Effector memory CD4-positive, alpha-beta T cell (primary cell): Measurements from ENCODE around the gene RNU2-1.
"Not testable (repeated sequence)": the region's sequence is repeated elsewhere in the genome, so short reads cannot be mapped to it uniquely, and the experiment has no call there.

ENCODE experiments used
- DNase-seq, 3 donors: peaks; one replicate each; pipeline ENCODE4 v3.0.0-alpha.2; 2020
- H3K27ac ChIP-seq: 2 replicates; pipeline ENCODE4 v1.7.0; 2013; ENCODE audit warnings: mild to moderate bottlenecking, low read length, moderate library complexity; ENCODE audit not compliant: insufficient read depth, poor library complexity, severe bottlenecking
- H3K27me3 ChIP-seq: replicated peaks from 2 replicates; pipeline ENCODE4 v1.7.0; 2013; ENCODE audit warnings: mild to moderate bottlenecking, low read length; ENCODE audit not compliant: insufficient read depth, control insufficient read depth, poor library complexity, severe bottlenecking
- H3K36me3 ChIP-seq: 2 replicates; pipeline ENCODE4 v1.7.0; 2013; ENCODE audit warnings: mild to moderate bottlenecking, low read length, moderate library complexity; ENCODE audit not compliant: control insufficient read depth, insufficient read depth
- H3K4me1 ChIP-seq: 2 replicates; pipeline ENCODE4 v1.7.0; 2013; ENCODE audit warnings: low read length, mild to moderate bottlenecking; ENCODE audit not compliant: control insufficient read depth, insufficient read depth, poor library complexity, severe bottlenecking
- H3K4me3 ChIP-seq: 2 replicates; pipeline ENCODE4 v1.7.0; 2013; ENCODE audit warnings: low read length, low read depth, mild to moderate bottlenecking; ENCODE audit not compliant: insufficient read depth, poor library complexity, severe bottlenecking
- H3K9me3 ChIP-seq: 2 replicates; pipeline ENCODE4 v1.7.0; 2013; ENCODE audit warnings: mild to moderate bottlenecking, low read length, moderate library complexity; ENCODE audit not compliant: control insufficient read depth
- total RNA-seq, 3 donors: gene quantifications; one replicate each; lab custom pipeline; 2026; lab: John Stamatoyannopoulos, UW

RNU2-1 gene
- 0 reads per million in 3 donors for total RNA-seq

- H3K9me3 ChIP-seq, H3K4me3 ChIP-seq, H3K36me3 ChIP-seq, H3K27me3 ChIP-seq, H3K27ac ChIP-seq, H3K4me1 ChIP-seq, DNase-seq: not testable (repeated sequence)
Measured at GRCh38 chr17:43233877-43234276, at the start of gene RNU2-1. RNU2-1 (minus strand) TSS chr17:43233977.

- not testable (repeated sequence) for DNase-seq
Measured at GRCh38 chr17:43272914-43273313, 39.1 kb upstream of the RNU2-1 start.

GRCh38 chr17:43272483-43272882 lies 38.7 kb upstream of the RNU2-1 start:
- H3K36me3 ChIP-seq, H3K27ac ChIP-seq, H3K27me3 ChIP-seq, H3K9me3 ChIP-seq, DNase-seq, H3K4me3 ChIP-seq, H3K4me1 ChIP-seq: not testable (repeated sequence)

More at GRCh38 chr17:43272914-43273313, 39.1 kb upstream of the RNU2-1 start:
- H3K9me3 ChIP-seq, H3K4me3 ChIP-seq, H3K36me3 ChIP-seq, H3K27ac ChIP-seq, H3K4me1 ChIP-seq, H3K27me3 ChIP-seq: not testable (repeated sequence)

DNA sequence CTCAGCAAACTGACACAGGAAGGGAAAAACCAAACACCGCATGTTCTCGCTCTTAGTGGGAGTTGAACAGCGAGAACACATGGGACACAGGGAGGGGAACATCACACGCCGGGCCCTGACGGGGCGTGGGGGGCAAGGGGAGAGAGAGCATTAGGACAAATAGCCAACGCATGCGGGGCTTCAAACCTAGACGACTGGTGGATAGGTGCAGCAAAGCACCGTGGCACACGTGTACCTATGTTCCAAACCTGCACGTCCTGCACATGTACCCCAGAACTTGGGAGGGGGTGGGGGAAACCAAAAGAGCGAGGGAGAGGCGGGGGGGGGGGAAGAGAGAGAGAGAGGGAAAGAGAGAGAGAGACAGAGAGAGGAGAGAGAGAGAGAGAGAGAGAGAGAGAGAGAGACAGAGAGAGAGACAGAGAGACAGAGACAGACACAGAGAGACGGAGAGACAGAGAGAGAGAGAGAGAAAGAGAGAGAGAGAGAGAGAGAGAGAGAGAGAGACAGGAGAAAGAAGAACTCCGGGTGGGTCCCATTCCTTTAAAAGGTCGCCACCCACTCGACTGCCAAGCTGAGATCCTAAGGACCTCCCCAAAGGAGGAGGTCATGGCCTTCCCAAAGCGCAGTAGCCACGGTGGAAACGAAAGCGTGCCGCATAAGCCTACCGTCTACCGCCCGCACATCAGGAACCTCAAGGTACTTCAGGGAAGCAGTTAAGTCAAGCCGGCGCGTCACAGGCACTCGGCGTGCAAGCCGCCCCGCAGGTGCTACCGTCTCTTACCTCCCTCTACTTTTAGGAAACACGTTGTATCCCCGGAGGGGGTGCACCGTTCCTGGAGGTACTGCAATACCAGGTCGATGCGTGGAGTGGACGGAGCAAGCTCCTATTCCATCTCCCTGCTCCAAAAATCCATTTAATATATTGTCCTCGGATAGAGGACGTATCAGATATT lies 37.1 kb upstream of the RNU2-1 start:
- not testable (repeated sequence) for H3K4me1 ChIP-seq, H3K9me3 ChIP-seq, DNase-seq, H3K4me3 ChIP-seq, H3K27me3 ChIP-seq, H3K36me3 ChIP-seq, H3K27ac ChIP-seq

DNA sequence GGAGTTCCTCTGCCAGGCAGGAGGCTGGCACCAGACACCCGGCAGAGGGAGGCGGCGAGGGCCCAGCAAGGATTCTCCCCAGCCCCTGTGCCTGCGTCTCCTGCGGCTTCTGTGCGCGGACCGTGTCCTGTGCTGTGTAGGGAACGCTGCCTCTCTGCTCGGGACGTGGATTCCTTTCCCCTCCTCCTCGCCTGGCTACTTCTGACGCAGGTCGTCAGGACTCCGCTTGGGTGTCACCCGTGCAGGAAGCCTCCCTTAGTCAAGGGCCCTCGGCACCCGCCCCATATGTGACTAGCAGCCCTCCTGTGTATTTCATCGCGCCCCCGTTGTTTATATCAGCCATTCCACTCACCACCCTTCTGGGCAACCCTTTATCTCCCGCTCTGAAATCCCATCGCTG lies 12.7 kb upstream of the RNU2-1 start:
- not testable (repeated sequence) for H3K4me3 ChIP-seq, H3K27ac ChIP-seq, H3K4me1 ChIP-seq, H3K36me3 ChIP-seq, H3K9me3 ChIP-seq, H3K27me3 ChIP-seq, DNase-seq

DNA sequence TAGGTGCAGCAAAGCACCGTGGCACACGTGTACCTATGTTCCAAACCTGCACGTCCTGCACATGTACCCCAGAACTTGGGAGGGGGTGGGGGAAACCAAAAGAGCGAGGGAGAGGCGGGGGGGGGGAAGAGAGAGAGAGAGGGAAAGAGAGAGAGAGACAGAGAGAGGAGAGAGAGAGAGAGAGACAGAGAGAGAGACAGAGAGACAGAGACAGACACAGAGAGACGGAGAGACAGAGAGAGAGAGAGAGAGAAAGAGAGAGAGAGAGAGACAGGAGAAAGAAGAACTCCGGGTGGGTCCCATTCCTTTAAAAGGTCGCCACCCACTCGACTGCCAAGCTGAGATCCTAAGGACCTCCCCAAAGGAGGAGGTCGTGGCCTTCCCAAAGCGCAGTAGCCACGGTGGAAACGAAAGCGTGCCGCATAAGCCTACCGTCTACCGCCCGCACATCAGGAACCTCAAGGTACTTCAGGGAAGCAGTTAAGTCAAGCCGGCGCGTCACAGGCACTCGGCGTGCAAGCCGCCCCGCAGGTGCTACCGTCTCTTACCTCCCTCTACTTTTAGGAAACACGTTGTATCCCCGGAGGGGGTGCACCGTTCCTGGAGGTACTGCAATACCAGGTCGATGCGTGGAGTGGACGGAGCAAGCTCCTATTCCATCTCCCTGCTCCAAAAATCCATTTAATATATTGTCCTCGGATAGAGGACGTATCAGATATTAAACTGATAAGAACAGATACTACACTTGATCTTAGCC lies 7.0 kb upstream of the RNU2-1 start:
- H3K27ac ChIP-seq, H3K4me1 ChIP-seq, DNase-seq, H3K9me3 ChIP-seq, H3K4me3 ChIP-seq, H3K27me3 ChIP-seq, H3K36me3 ChIP-seq: not testable (repeated sequence)

- not testable (repeated sequence) for H3K4me3 ChIP-seq, H3K4me1 ChIP-seq, H3K36me3 ChIP-seq, H3K27me3 ChIP-seq, H3K27ac ChIP-seq, DNase-seq, H3K9me3 ChIP-seq
Measured at GRCh38 chr17:43239597-43239996, 5.8 kb upstream of the RNU2-1 start.

DNA sequence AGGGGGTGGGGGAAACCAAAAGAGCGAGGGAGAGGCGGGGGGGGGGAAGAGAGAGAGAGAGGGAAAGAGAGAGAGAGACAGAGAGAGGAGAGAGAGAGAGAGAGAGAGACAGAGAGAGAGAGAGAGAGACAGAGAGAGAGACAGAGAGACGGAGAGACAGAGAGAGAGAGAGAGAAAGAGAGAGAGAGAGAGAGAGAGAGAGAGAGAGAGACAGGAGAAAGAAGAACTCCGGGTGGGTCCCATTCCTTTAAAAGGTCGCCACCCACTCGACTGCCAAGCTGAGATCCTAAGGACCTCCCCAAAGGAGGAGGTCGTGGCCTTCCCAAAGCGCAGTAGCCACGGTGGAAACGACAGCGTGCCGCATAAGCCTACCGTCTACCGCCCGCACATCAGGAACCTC lies 514 bp downstream of the RNU2-1 start:
- not testable (repeated sequence) for H3K27me3 ChIP-seq, DNase-seq, H3K4me3 ChIP-seq, H3K27ac ChIP-seq, H3K9me3 ChIP-seq, H3K36me3 ChIP-seq, H3K4me1 ChIP-seq

DNA sequence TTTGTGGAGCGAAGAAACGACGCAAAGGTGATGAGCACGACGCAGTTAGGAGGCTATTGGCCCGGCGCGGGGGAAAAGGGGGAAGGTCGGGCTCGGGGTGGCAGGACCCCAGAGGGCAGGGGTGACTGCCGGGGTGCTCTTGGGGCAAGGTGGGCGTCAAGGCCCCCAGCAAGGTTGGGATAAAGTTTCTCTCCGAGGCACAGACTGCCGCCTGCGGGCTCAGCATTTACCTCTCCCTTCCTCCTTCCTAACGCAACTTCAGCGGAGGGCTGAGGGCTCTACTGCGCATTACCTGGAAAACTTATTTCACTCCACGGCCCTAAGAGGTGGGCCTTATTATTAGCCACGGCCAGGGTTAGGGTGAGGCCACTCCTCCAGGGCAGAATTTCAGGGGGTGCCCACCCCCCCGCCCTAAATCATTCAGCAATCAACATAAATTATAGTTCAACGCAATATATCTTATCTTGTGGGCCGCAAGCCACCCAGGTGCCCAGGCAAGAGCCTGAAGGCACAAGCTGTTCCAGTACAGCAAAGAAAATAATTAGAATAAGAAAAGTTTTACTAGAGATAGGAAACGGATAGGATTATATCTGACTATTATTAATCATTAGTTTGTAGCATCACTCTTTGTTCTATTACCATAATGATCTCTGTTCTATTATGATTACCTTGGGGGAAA lies 1.6 kb downstream of the RNU2-1 start:
- H3K27me3 ChIP-seq, H3K9me3 ChIP-seq, H3K36me3 ChIP-seq, H3K4me3 ChIP-seq, H3K4me1 ChIP-seq, H3K27ac ChIP-seq: not testable (repeated sequence)
- DNase-seq = peak in 1 of 3 donors; percentile 14
